ENCODE data around the gene CTNNBL1. TPM values are rescaled to one million over a fixed set of nuclear protein-coding genes. Genes with fewer than 3 reads are reported as not detected.

Gene CTNNBL1
- total RNA-seq, 4 donors from 2014 or later = 11.5 to 57.2 (median 35.2) TPM

- TF ChIP-seq CTCF (IDR thresholded peaks at IDR 0.05) (no peak), POLR2A (IDR thresholded peaks at IDR 0.05) (no peak)
- Histone ChIP-seq H3K36me3 (no peaks in the 10 kb centered on the region), H3K4me3 (no peak overlapping the region), H3K9me3 (no peaks in the 10 kb centered on the region), H3K27ac (no peak overlapping the region), H3K4me1 (no peaks in the 10 kb centered on the region), H3K27me3 (no peaks in the 10 kb centered on the region)
- intact Hi-C loops (cut with DNase I; ENCODE audit: low total_unique reads) = no loop called here
- no peak for DNase-seq
Observed at GRCh38 chr20:37758332-37758731, 64.5 kb downstream of the CTNNBL1 start.

DNA sequence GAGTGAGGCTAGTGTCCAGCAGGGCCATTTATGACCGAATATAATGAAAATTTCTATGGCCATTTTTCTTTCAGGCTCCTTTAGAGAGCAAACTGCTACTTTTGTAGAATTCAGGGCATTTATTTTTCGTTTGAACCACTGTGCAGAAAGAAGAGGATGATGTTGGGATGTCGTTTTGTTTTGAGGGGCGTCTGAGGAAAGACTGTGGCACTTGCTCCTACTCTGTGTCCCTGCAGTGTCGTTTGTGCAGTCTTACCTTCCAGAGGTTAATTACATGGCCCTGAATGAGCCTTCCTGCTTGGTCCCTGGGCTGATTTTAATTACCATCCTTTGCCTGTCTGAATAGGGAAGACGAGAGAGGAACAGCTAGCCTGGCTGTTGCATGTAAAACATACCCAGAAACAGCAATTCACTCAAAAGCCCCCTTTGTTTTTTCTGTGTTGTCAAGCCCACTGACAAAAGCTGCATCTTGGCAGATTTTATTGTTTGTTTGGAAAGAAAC, 65.3 kb downstream of the CTNNBL1 start:
- H3K4me3 ChIP-seq = no peak overlapping the region
- no peak overlapping the region for H3K27ac ChIP-seq
- intact Hi-C loops (cut with DNase I; ENCODE audit: low total_unique reads) = no loop called here
- DNase-seq = no peak
- no peaks in the 10 kb centered on the region for H3K27me3 ChIP-seq
- TF ChIP-seq POLR2A (IDR thresholded peaks at IDR 0.05) (no peak), CTCF (IDR thresholded peaks at IDR 0.05) (no peak)
- no peaks in the 10 kb centered on the region for H3K4me1 ChIP-seq
- H3K9me3 ChIP-seq = no peaks in the 10 kb centered on the region
- no peaks in the 10 kb centered on the region for H3K36me3 ChIP-seq

DNA sequence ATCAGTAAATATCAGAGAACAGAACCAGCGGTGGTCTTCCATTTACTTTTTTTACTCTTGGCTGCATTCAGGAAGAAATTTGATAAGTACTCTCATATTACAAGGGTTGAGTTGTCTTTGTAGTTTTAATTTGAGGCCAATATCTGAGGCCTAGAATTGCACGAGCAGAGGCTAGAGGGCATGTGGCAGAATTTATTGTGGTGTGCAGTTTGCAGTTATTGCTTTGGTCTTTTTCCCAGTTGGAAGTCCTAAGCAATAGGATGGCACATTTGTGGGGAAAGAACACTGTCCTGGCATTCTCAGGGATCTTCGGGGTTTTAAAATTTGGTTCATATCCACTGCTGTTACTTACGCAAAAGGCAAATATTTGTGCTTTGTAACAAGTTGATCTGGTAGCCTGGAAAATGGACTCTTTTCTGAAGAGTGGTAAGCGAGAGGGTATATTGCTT, 66.0 kb downstream of the CTNNBL1 start:
- TF ChIP-seq CTCF (IDR thresholded peaks at IDR 0.05) (no peak), POLR2A (IDR thresholded peaks at IDR 0.05) (no peak)
- DNase-seq = no peak
- intact Hi-C loops (cut with DNase I; ENCODE audit: low total_unique reads) = no loop called here
- Histone ChIP-seq H3K27me3 (no peaks in the 10 kb centered on the region), H3K4me3 (no peak overlapping the region), H3K36me3 (no peaks in the 10 kb centered on the region), H3K27ac (no peak overlapping the region), H3K9me3 (no peaks in the 10 kb centered on the region), H3K4me1 (no peaks in the 10 kb centered on the region)

DNA sequence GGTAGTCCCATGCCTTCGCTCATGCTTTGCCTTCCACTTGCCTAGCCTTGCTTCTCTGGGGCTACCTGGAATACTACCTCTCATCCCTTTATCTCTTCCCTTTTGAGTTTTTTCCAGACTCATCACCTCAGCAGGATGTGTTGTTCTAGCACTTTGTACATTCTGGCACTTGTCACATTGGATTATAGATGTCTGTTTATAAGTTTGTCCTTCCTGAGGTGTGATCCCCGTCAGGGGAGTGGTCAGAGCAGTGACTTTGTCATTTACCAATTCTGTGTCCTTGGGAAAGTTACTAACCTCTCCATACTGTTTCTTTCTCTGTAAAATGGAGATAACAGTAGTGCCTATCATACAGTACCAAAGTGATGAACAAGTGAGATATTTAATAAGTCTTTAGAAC, 66.5 kb downstream of the CTNNBL1 start:
- H3K4me3 ChIP-seq = no peak overlapping the region
- no peaks in the 10 kb centered on the region for H3K4me1 ChIP-seq
- intact Hi-C loops (cut with DNase I; ENCODE audit: low total_unique reads) = no loop called here
- H3K27me3 ChIP-seq = no peaks in the 10 kb centered on the region
- no peak overlapping the region for H3K27ac ChIP-seq
- no peaks in the 10 kb centered on the region for H3K36me3 ChIP-seq
- no peak for DNase-seq
- no peak for TF ChIP-seq CTCF (IDR thresholded peaks at IDR 0.05)
- TF ChIP-seq POLR2A (IDR thresholded peaks at IDR 0.05) = no peak
- H3K9me3 ChIP-seq = no peaks in the 10 kb centered on the region

- no peak for TF ChIP-seq CTCF (IDR thresholded peaks at IDR 0.05)
- TF ChIP-seq POLR2A (IDR thresholded peaks at IDR 0.05) = no peak
- no peak overlapping the region for H3K4me3 ChIP-seq
- intact Hi-C loops (cut with DNase I; ENCODE audit: low total_unique reads) = no loop called here
- H3K36me3 ChIP-seq = no peaks in the 10 kb centered on the region
- H3K9me3 ChIP-seq = no peaks in the 10 kb centered on the region
- no peak for DNase-seq
- H3K27me3 ChIP-seq = no peaks in the 10 kb centered on the region
- H3K27ac ChIP-seq = no peak overlapping the region
- H3K4me1 ChIP-seq = no peaks in the 10 kb centered on the region
Observed at GRCh38 chr20:37762716-37763485, 69.1 kb downstream of the CTNNBL1 start.

Measured in uterus (tissue), 4 donors.